K562 (cell line): ENCODE measurements around the gene PIKFYVE. TPM values are rescaled to one million over a fixed set of nuclear protein-coding genes. Genes with fewer than 3 reads are reported as not detected.

Source experiments
- ATF2 ChIP-seq: sonication (generic); formaldehyde crosslinking; IDR thresholded peaks from 2 replicates; pipeline ENCODE4 v1.8.1; 2022; ENCODE audit warnings: missing genetic modification reagents
- CBX2 ChIP-seq: fragments of 200-600 bp; sonication (generic); IDR thresholded peaks from one replicate; pipeline ENCODE4 v1.6.1; 2012; ENCODE audit warnings: mild to moderate bottlenecking, low read length, inconsistent platforms; ENCODE audit not compliant: insufficient read depth, poor library complexity, severe bottlenecking
- HNRNPK ChIP-seq: fragments of 200-400 bp; formaldehyde crosslinking; IDR thresholded peaks from one replicate; pipeline ENCODE4 v1.6.1; 2018; ENCODE audit warnings: mild to moderate bottlenecking, low read depth, low read length; ENCODE audit not compliant: poor library complexity, severe bottlenecking
- IFI16 ChIP-seq: fragments of 250-450 bp; sonication (Bioruptor Pico); IDR thresholded peaks from 2 replicates; pipeline ENCODE4 v2.1.2; 2022; ENCODE audit warnings: mild to moderate bottlenecking, inconsistent platforms
- KDM4B ChIP-seq, 2 experiments: fragments of 450-650 bp in 1 of 2; sonication (generic) in 1 of 2; IDR thresholded peaks; 2 replicates each; pipeline ENCODE4 v1.6.1; 2016 to 2017; ENCODE audit warnings: borderline replicate concordance in 2 of 2, antibody characterized with exemption in 1 of 2, low read depth in 1 of 2, mild to moderate bottlenecking in 1 of 2
- RB1 ChIP-seq: fragments of 450-650 bp; IDR thresholded peaks from 2 replicates; pipeline ENCODE4 v1.6.1; 2017; ENCODE audit warnings: low read depth, mild to moderate bottlenecking
- SMAD3 ChIP-seq: fragments of 450-650 bp; formaldehyde crosslinking; conservative IDR thresholded peaks from 2 replicates; pipeline ENCODE4 v1.4.0; 2020; ENCODE audit warnings: mild to moderate bottlenecking
- SREBF1 ChIP-seq: fragments of 150-350 bp; IDR thresholded peaks from 2 replicates; pipeline ENCODE4 v1.6.1; 2014; ENCODE audit warnings: antibody characterized with exemption, low read depth, low read length, borderline replicate concordance
- ZNF584 ChIP-seq: fragments of 200-800 bp; sonication (Bioruptor generic); IDR thresholded peaks from 2 replicates; pipeline ENCODE4 v1.6.1; 2016; ENCODE audit warnings: low read depth, mild to moderate bottlenecking, missing genetic modification characterization, missing compliant biosample characterization
- ZNF644 ChIP-seq: fragments of 200-800 bp; sonication (Bioruptor generic); IDR thresholded peaks from 2 replicates; pipeline ENCODE4 v1.6.1; 2016; ENCODE audit warnings: low read depth, missing genetic modification characterization, missing compliant biosample characterization
- polyA plus RNA-seq, 8 experiments: library from polyadenylated mRNA; depleted of rRNA in 4 of 8; stranded (reverse) in 5 of 8; unstranded in 3 of 8; fragments of >200 nt; fragmentation: Nextera tagmentation in 2 of 8; fragmentation: Illumina TruSeq in 1 of 8; extraction: Ambion mirVana in 2 of 8; extraction: Trizol in 1 of 8; gene quantifications; 2 replicates each; pipeline versions ENCODE4 v1.2.1 to v1.2.3, GENCODE V29; 2011 to 2014; ENCODE audit warnings: inconsistent platforms in 1 of 8, missing spikeins in 1 of 8
- total RNA-seq, 7 experiments: library from RNA; depleted of rRNA in 6 of 7; stranded (reverse); fragments of >200 nt in 6 of 7; fragmentation: Illumina TruSeq in 2 of 7; extraction: Trizol in 2 of 7; gene quantifications; 2 replicates each; pipeline versions ENCODE4 v1.2.1 to v1.2.3, GENCODE V29; 2011 to 2021; ENCODE audit warnings: low replicate concordance in 1 of 7
- TF ChIP-seq, protein P1 (sequence below): sonication (generic); formaldehyde crosslinking; IDR thresholded peaks from 2 replicates; pipeline ENCODE4 v1.8.1; 2023; ENCODE audit warnings: mild to moderate bottlenecking, missing genetic modification reagents
- TF ChIP-seq, protein P2 (sequence below): fragments of 250-450 bp; sonication (Bioruptor Pico); IDR thresholded peaks from 2 replicates; pipeline ENCODE4 v1.8.0; 2021; ENCODE audit warnings: moderate library complexity, mild to moderate bottlenecking, inconsistent platforms
- TF ChIP-seq, protein P3 (sequence below), 2 experiments: fragments of 450-650 bp in 1 of 2; sonication (generic) in 1 of 2; formaldehyde crosslinking in 1 of 2; IDR thresholded peaks; 2 replicates each; pipeline versions ENCODE4 v1.7.1 to v1.9.0; 2016 to 2022; ENCODE audit warnings: inconsistent platforms in 1 of 2, mild to moderate bottlenecking in 1 of 2, missing genetic modification reagents in 1 of 2

The PIKFYVE gene
- total and polyA plus RNA-seq, 9 of the 15 experiments (the other 6 are each of a cell fraction or from before 2014, with no cell fraction given): 3.6 to 25.6 (median 16.7) TPM

DNA sequence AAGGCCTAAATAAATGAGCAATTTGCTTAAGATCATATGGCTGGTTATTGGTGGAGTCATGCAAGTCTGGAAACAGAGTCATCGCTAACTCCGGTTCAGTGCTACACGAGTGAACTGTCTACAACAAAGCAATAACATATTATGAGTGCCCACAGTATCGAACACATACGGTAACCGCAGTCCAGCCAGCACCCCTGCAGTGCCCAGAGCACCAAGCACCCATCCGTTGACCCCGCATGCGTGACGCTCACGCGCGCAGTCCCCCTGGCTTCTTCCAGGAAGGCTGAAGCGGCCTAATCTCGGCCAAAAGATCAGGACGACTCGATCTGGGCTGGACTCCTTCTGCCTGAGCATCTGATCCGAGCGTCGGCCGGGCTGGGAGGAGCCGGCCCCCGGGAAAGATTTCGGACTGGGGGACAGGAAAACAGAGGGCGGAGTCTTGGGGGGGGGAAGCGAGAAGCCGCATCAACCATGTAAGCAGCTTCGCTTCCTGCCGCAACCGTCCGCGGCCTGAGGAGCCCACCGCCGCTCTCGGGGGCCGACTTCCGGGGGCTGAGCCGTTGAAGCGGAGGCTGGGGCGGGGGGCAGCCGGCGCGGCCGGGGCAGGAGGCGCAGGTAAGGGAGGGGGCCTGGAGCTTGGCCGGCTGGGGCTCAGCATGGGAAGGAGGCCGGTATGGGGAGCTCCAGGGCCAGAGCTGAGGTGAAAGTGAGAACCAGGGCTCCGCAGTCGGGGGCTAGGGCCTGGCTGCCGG, at the start of gene PIKFYVE (continued):
- TF ChIP-seq, protein P1, sequence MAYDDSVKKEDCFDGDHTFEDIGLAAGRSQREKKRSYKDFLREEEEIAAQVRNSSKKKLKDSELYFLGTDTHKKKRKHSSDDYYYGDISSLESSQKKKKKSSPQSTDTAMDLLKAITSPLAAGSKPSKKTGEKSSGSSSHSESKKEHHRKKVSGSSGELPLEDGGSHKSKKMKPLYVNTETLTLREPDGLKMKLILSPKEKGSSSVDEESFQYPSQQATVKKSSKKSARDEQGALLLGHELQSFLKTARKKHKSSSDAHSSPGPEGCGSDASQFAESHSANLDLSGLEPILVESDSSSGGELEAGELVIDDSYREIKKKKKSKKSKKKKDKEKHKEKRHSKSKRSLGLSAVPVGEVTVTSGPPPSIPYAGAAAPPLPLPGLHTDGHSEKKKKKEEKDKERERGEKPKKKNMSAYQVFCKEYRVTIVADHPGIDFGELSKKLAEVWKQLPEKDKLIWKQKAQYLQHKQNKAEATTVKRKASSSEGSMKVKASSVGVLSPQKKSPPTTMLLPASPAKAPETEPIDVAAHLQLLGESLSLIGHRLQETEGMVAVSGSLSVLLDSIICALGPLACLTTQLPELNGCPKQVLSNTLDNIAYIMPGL (CRISPR knock-in tag): no peak
- TF ChIP-seq SREBF1 (peak; percentile 88; the same call in 1 of the 2 replicates), HNRNPK (no peak), SMAD3 (CRISPR knock-in tag) (no peak), KDM4B (IDR thresholded peaks at IDR 0.05; ENCODE audit: borderline replicate concordance in 2 of 2, low read depth in 1 of 2) (no peak; a peak in 1 of 4 replicates), ATF2 (no peak), RB1 (0 out of 2 replicates have a peak, but pooled peaks have one; percentile 21), IFI16 (CRISPR knock-in tag) (no peak), ZNF584 (CRISPR knock-in tag) (no peak), CBX2 (no peak), ZNF644 (tag) (no peak)
- TF ChIP-seq, protein P2, sequence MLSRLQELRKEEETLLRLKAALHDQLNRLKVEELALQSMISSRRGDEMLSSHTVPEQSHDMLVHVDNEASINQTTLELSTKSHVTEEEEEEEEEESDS (CRISPR knock-in tag): no peak
- TF ChIP-seq, protein P3, sequence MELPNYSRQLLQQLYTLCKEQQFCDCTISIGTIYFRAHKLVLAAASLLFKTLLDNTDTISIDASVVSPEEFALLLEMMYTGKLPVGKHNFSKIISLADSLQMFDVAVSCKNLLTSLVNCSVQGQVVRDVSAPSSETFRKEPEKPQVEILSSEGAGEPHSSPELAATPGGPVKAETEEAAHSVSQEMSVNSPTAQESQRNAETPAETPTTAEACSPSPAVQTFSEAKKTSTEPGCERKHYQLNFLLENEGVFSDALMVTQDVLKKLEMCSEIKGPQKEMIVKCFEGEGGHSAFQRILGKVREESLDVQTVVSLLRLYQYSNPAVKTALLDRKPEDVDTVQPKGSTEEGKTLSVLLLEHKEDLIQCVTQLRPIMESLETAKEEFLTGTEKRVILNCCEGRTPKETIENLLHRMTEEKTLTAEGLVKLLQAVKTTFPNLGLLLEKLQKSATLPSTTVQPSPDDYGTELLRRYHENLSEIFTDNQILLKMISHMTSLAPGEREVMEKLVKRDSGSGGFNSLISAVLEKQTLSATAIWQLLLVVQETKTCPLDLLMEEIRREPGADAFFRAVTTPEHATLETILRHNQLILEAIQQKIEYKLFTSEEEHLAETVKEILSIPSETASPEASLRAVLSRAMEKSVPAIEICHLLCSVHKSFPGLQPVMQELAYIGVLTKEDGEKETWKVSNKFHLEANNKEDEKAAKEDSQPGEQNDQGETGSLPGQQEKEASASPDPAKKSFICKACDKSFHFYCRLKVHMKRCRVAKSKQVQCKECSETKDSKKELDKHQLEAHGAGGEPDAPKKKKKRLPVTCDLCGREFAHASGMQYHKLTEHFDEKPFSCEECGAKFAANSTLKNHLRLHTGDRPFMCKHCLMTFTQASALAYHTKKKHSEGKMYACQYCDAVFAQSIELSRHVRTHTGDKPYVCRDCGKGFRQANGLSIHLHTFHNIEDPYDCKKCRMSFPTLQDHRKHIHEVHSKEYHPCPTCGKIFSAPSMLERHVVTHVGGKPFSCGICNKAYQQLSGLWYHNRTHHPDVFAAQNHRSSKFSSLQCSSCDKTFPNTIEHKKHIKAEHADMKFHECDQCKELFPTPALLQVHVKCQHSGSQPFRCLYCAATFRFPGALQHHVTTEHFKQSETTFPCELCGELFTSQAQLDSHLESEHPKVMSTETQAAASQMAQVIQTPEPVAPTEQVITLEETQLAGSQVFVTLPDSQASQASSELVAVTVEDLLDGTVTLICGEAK (IDR thresholded peaks at IDR 0.05): peak; percentile 59
- TF ChIP-seq, protein P3 (CRISPR knock-in tag; IDR thresholded peaks at IDR 0.05): no peak
